CD4-positive, alpha-beta T cell treated with Interleukin-4 for 1 hour (primary cell): ENCODE data around the gene ZNF546.
"Not testable (repeated sequence)": the region's sequence is repeated elsewhere in the genome, so short reads cannot be mapped to it uniquely, and the experiment has no call there.

ENCODE experiments used
- DNase-seq, 2 donors: peaks; one replicate each; pipeline ENCODE4 v3.0.0-alpha.2; 2020 to 2022

Gene ZNF546

DNA sequence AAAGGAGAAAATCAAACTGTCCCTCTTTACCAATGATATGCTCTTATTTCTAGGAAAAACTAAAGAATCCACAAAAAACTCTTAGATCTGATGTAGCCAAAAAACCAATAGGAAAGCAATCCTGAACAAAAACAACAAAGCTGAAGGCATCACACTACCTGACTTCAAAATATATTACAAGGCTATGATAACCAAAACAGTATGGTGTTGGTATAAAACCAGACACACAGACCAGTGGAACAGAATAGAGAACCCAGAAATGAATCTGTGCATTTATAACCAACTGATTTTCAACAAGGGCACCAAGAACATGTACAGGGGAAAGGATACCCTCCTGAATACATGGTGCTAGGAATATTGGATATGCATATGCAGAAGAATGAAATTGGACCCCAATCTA is 9.7 kb upstream of the ZNF546 start:
- DNase-seq: no peak

DNA sequence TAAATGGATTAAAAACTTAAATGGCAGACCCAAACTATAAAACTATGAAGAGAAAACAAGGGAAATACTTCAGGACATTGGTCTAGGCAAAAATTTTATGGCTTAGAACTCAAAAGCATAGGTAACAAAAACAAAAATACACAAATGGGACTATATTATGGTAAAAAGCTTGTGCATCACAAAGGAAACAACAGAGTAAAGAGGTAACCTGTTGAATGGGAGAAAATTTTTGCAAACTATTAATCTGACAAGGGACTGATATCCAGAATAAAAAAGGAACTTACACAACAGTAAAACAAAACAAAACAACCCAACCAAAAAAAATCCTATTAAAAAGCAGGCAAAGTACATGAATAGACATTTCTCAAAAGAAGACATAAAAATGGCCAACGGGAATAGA is 9.3 kb upstream of the ZNF546 start:
- DNase-seq: no peak

DNA sequence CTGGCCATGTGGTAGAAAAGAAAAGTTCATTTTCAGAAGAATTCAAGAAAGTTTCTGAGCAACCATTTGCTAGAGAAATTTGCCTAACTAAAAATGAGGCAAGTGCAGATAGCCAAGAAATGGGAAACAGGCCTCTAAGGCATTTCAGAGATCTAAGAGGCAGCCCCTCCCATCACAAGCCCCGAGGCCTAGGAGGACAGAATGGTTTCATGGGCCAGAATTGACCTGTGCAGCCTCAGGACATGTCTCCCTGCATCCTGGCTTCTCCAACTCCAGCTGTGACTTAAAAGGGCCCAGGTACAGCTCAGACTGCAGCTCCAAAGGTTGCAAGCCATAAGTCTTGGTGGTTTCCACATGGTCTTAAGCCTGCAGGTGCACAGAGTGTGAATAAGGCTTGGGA is 3.3 kb upstream of the ZNF546 start:
- DNase-seq: no peak

DNA sequence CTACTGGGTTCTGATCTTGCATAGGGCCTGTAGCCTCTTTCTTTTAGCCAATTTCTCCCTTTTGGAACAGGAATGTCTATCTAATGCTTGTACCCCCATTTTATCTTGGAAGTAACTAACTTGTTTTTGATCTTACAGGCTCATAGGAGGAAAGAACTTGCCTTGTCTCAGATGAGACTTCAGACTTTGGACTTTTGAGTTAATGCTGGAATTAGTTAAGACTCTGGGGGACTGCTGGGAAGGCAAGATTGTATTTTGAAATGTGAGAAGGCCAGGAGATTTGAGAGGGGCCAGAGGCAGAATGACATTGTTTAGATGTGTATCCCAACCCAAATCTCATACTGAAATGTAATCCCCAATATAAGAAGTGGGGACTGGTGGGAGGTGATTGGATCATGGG is 2.5 kb upstream of the ZNF546 start:
- DNase-seq: no peak

DNA sequence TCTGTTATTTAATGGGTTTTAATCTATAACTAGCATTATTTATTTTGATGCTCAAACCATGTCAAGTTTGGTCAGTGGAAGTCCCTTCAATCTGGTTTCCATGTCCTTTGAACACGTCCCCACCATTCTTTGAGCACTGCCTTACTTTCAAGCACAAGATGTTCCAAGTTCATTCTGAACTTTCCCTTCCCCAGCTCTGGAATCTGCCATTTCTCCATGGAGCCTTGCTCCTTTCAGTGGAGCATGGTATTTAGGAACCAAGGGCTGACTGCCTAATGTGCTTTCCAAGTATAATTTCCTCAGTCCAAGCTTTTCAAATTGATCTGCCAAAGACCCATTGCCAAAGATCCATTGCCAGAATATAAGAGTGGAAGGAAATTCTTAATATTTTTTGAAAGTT is 1.1 kb upstream of the ZNF546 start:
- DNase-seq: no peak

DNA sequence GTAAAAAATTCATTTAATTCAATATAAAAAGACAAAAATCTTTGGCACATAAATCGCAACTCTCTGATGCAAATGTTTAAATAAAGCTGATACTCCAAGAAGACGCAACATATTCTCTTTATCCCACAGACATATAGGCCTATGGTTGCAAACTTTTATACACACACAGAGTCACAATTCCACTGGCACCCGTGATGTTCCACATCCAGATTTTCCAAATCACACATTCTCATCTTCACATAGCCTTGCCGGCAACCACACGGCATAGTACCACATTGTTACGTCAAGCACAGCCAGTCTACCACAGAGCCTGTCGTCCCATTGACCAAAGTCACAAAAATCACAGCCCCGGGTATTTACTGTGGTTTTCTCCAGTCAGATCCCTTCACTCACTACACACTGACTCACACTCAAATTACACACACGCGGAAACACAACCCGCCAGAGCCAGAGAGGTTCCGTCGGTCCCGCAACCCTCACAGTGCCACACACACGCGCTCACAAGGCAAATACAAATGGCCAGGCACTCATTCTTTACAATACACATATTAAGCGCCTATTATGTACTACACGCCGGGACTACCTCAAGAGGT is 546 bp upstream of the ZNF546 start:
- DNase-seq: peak in 1 of 2 donors; percentile 49

DNA sequence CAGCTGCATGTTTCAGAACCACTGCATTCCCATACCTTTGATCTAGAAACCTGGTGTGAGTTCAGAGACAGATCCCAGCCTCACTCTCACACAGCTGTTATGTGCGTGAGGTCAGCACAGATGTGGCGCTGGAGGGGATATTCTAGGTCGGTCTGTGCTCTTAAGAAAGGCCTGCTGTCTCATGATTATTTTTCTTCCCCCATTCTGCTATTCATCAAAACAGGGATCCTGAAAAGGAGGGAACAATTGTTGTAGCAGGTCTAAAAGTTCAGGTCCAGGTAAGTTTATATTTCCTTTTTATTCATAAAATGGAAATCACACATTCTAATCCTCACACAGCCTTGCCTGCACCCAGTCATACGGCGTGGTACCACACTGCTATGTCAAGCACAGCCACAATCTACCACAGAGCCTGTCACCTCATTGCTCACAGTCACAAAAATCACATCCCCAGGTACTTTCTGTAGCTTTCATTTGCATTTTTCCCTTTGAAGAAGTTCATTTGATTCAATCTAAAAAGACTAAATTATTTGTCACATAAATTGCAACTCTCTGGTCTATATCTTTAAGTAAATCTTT is 867 bp downstream of the ZNF546 start:
- DNase-seq: no peak

DNA sequence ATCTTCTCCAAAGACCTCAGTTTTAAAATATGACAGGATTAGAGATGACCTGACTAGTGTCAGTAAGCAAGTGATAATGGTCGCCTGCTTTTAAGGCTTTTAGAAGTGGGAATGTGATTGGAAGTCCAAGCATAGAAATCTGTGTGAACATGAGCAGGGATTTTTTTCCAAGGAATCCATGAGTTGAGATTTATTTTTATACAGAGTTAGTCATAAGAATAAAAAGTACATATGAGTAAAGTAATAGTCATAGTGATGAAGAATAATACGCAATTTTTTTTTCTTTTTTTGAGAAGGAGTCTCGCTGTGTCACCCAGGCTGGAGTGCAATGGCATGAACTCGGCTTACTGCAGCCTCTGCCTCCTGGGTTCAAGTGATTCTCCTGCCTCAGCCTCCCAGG is 1.6 kb downstream of the ZNF546 start:
- no peak for DNase-seq

DNA sequence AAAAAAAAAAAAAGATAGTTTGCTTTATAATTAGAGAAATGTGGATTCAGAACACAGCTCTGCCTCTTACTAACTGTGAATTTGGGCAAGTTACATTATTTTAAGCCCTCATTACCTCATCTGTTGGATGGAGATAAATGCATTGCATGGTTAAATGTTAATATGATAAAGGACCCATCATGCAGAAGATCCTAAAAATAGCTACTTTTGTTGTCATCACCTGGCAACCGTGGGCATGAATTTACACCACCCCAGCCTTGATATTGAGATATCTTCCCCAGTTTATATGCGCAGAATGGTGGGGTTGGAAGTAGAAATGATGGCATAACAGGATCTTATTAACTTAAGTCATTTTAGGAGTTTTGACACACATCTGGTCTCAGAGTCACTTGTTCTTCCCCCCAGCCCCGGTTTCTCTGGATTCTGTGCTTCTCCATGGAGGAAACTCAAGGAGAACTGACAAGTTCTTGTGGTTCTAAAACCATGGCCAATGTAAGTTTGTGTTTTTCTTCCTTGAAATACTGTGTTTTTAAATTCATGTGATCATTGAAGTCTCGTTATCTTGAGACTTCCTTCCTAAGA is 8.9 kb downstream of the ZNF546 start:
- no peak for DNase-seq

DNA sequence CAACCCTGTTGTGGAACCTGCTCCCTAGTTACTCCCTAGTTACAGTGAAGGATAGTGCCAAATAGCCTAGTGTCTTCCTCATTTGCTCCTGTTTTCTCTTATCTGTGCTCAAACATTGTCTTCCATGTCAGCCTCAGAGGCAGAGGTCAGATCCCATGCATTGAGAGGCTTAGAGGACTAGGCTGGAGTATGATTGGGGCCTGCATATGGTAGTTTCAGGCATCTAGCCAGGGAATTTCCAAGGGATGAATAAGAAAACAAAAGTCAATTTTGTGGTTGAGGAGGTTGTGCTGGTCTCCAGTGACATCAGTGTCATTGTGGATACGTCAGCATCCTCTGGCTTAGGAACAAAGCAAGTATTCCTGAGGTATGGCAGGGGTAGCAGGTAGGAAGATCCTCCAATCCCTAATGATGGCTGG is 9.4 kb downstream of the ZNF546 start:
- DNase-seq: no peak

DNA sequence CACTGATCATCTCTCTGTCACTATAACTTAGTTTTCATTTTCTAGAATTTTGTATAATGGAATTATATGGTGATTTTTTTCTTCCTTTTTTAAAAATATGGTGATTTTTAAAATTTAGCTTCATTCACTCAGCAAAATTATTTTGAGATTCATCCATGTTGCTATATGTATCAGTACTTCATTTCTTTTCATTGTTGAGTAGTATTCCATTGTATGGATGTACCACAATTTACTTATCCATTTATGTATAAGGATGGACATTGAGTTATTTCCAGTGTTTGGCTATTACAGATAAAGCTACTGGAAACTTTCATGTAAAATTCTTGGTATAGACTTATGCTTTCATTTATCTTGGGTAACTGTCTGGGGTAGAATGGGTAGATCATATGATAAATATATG is 12.8 kb downstream of the ZNF546 start:
- DNase-seq: no peak

DNA sequence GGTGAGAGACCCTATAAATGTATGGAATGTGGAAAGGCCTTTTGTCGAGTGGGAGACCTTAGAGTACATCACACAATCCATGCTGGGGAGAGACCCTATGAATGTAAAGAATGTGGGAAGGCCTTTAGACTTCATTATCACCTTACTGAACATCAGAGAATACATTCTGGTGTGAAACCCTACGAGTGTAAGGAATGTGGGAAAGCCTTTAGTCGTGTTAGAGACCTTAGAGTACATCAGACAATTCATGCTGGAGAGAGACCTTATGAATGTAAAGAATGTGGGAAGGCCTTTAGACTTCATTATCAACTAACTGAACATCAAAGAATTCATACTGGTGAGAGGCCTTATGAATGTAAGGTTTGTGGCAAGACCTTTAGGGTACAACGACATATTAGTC is 17.1 kb downstream of the ZNF546 start:
- no peak for DNase-seq

DNA sequence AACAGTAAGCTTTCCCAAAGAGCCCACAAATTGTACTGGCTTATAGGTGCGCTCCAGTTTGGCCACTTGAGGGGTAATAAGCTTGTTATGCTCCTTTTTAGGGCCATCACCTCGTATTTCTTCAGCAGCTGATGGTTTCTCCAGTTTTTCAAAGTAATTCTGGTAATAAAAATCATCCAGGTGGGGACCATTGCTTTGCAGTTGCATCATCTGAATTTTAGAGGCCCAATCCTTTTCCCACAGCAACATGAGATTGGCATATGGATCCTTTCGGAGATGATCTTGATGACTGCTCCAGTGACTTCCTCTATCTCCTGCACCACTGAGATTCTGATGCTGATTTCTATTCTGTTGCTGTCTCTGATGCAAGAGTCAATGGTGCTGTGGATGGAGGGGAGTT is 27.1 kb downstream of the ZNF546 start:
- no peak for DNase-seq

DNA sequence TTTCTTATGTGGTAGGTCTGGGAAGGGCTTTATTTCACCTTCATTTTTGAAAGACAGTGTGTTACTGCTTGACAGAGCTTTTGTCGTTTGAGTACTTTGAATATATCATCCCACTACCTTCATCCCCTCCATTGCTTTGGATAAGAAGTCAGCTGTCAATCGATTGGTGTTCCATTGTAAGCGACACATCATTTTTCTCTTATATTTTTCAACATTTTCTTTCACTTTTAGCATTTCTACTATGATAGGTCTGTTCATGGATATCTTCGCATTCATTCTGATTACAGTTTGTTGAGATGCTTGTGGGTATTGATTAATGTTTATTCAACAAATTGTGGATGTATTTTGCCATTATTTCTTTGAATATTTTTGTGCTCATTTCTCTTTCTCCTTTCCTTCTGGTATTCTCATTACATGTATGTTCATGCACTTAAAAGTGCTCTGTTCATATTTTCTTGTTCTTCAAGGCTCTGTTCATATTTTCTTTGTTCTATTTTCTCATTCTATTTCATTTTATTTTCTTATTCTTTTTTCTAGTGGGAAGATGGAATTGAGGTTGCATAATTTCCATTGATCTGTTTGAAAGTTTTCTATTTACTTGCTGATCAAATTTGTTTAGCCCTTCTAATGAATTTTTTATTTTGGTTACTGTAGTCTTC is 29.2 kb downstream of the ZNF546 start:
- no peak for DNase-seq

DNA sequence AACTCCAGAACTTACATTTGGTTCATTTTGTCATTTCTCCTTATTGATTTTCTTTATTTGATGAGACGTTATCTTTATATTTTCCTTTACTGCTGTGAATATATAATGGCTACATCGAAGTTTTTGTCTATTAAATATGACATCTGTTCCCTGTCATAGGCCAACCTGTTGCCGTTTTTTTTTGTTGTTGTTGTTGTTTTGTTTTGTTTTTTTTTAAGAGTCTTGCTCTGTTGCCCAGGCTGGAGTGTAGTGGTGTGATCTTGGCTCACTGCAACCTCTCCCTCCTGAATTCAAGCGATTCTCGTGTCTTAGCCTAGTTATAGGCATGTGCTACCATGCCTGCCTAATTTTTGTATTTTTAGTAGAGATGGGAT is 29.7 kb downstream of the ZNF546 start:
- no peak for DNase-seq

DNA sequence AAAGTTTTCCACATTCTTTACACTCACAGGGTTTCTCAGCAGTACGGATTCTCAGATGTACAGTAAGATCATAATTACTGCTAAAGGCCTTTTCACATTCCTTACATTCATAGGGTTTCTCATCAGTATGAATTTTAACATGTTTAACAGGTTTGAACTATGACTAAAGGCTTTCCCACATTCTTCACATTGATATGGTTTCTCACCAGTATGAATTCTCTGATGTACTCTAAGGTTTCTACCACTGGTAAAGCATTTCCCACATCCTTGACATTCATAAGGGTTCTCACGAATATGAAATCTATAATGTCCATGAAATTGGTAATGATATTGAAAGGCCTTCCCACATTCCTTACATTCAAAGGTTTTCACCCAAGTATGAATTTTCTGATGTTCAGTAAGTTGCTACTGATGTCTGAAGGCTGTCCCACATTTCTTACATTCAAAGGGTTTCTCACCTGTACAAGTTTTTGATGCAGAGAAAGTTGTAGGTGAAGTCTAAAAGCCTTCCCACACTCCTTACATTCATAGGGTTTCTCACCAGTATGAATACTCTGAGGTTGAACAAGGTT is 37.2 kb downstream of the ZNF546 start:
- DNase-seq: no peak

DNA sequence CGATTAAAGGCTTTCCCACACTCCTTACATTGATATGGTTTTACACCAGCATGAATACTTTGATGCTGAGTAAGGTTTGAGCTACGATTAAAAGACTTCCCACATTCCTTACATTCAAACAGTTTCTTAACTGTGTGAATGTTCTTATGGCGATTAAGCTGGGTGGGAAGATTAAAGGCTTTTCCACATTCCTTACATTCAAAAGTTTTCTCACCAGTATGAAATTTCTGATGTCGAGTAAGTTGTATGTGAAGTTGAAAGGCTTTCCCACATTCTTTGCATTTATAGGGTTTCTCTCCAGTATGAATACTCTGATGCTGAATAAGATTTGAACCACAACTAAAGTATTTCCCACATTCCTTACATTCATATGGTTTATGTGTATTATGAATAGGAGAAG is 39.1 kb downstream of the ZNF546 start:
- DNase-seq: no peak

DNA sequence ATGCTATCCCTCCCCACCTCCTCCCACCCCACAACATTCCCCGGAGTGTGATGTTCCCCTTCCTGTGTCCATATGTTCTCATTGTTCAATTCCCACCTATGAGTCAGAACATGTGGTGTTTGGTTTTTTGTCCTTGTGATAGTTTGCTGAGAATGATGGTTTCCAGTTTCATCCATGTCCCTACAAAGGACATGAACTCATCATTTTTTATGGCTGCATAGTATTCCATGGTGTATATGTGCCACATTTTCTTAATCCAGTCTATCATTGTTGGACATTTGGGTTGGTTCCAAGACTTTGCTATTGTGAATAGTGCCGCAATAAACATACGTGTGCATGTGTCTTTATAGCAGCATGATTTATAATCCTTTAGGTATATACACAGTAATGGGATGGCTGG is 41.2 kb downstream of the ZNF546 start:
- not testable (repeated sequence) for DNase-seq

DNA sequence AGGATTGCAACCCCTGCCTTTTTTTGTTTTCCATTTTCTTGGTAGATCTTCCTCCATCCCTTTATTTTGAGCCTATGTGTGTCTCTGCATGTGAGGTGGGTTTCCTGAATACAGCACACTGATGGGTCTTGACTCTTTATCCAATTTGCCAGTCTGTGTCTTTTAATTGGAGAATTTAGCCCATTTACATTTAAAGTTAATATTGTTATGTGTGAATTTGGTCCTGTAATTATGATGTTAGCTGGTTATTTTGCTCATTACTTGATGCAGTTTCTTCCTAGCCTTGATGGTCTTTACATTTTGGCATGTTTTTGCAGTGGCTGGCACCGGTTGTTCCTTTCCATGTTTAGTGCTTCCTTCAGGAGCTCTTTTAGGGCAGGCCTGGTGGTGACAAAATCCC is 44.9 kb downstream of the ZNF546 start:
- not testable (repeated sequence) for DNase-seq

DNA sequence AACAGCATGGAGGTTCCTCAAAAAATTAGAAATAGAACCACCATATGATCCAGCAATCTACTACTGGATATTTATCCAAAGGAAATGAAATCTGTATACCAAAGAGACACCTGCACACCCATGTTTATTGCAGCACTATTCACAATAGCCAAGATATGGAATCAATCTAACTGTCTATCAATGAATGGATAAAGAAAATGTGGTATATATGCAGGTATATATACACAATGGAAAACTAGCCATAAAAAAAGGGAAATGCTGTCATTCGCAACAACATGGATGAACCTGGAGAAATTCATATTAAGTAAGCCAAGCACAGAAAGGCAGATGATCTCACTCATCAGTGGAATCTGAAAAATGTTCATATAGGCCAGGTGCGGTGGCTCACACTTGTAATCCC is 56.6 kb downstream of the ZNF546 start:
- DNase-seq: no peak

DNA sequence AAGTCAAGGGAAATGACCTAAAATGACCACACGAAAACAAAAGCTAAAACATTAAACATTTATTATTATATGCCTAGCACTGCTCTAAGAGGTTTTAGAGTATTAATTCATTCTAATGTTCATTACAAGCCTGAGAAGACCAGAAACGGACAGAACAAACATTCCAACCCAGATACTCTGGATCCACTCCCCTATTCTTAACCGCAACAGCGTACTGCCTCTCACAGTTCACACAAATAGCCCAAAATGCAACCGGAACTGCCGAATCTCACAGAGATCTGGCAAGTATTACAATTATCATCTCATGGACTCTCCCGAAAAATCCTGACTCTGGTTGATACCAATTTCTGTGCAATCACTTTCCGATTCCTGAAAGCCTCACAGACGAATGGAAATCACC is 57.8 kb downstream of the ZNF546 start:
- no peak for DNase-seq

DNA sequence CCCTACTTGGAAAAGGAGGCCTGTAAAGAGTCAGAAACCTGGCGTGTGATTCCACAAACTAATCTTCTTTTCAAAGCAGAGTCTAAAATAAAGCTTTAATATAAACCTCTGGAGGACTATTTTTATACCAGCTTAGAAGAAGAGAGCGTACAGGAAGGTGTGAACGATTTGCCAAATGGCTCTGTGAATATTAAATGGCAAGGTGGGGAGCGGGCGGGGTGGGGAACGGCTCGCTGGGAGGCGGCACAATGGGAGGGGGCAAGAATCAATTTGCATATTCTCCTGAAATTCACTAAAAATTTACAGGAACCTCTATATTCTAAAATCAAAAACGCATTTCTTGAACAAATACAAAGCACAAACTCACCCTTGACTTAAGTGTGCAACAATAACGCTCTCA is 58.2 kb downstream of the ZNF546 start:
- DNase-seq: no peak

DNA sequence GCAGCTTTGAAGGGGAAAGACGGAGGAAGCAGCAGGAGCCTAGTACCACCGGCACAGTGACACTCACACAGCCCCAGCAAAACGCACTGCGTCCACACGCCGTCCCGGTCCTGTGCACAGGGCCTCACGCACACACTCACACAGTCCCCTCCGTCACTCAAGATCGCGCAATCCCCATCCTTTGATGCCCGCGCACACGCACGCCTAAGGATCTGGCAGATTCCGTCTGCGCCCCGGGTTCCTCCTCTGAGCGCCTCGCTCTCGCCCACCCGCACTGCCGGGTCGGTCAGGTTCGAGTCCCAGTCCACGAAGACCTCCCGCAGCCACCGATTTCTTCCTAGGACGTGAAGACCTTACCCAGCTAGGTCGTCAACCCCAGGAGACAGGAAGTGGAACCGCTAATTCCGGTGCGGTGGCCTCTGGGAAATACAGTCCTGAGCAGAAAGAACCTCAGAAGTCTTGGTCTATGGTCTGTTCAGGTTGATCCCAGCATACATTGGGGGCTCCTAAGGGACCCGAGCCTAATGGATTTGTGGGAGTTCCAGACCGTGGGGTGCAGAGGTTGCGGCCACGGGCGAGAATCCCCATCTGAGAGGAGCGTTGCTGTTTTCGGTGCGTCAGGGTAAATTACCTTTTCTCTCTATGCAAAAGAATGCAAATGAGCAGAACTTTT is 59.1 kb downstream of the ZNF546 start, which contains the start of gene ZNF780B:
ZNF780B (minus strand) TSS at position 400 of the 673 bp plus-strand sequence. CDS start 5,899 bp downstream, outside the sequence.
- DNase-seq: peak; percentile 61 to 66
